ENCODE data around the gene BCL3.
A peak's percentile ranks its signal among the peaks of the same experiment; 100 is the strongest.
"Not testable (repeated sequence)": the region's sequence is repeated elsewhere in the genome, so short reads cannot be mapped to it uniquely, and the experiment has no call there.

Gene BCL3

GRCh38 chr19:44720945-44721344, 27.6 kb upstream of the BCL3 start:
- Histone ChIP-seq H3K27ac (ENCODE audit: insufficient read depth, low read length, poor library complexity, severe bottlenecking) (no peak overlapping the region), H3K4me3 (ENCODE audit: insufficient read depth, low read depth, low read length, poor library complexity, severe bottlenecking) (no peak overlapping the region), H3K9me3 (ENCODE audit: control insufficient read depth, low read length) (no peaks in the 10 kb centered on the region), H3K4me1 (ENCODE audit: control insufficient read depth, insufficient read depth, low read length, poor library complexity, severe bottlenecking) (peaks cover 7% of the 10 kb centered on the region), H3K27me3 (replicated peaks; ENCODE audit: control insufficient read depth, insufficient read depth, low read length, poor library complexity, severe bottlenecking) (no peaks in the 10 kb centered on the region), H3K36me3 (ENCODE audit: control insufficient read depth, insufficient read depth, low read length) (no peaks in the 10 kb centered on the region)
- DNase-seq, result no peak

- H3K36me3 ChIP-seq (ENCODE audit: control insufficient read depth, insufficient read depth, low read length), result not testable (repeated sequence)
Observed at GRCh38 chr19:44721369-44721768, 27.1 kb upstream of the BCL3 start.

GRCh38 chr19:44722131-44723121, 26.1 kb upstream of the BCL3 start:
- Histone ChIP-seq H3K27me3 (replicated peaks; ENCODE audit: control insufficient read depth, insufficient read depth, low read length, poor library complexity, severe bottlenecking) (no peaks in the 10 kb centered on the region), H3K4me3 (ENCODE audit: insufficient read depth, low read depth, low read length, poor library complexity, severe bottlenecking) (no peak overlapping the region), H3K36me3 (ENCODE audit: control insufficient read depth, insufficient read depth, low read length) (no peaks in the 10 kb centered on the region), H3K27ac (ENCODE audit: insufficient read depth, low read length, poor library complexity, severe bottlenecking) (no peak overlapping the region), H3K4me1 (ENCODE audit: control insufficient read depth, insufficient read depth, low read length, poor library complexity, severe bottlenecking) (peaks cover 7% of the 10 kb centered on the region), H3K9me3 (ENCODE audit: control insufficient read depth, low read length) (no peaks in the 10 kb centered on the region)
- DNase-seq, result no peak

More at GRCh38 chr19:44721369-44721768, 27.1 kb upstream of the BCL3 start:
- not testable (repeated sequence) for H3K27ac ChIP-seq (ENCODE audit: insufficient read depth, low read length, poor library complexity, severe bottlenecking); H3K4me1 ChIP-seq (ENCODE audit: control insufficient read depth, insufficient read depth, low read length, poor library complexity, severe bottlenecking); DNase-seq; H3K27me3 ChIP-seq (replicated peaks; ENCODE audit: control insufficient read depth, insufficient read depth, low read length, poor library complexity, severe bottlenecking); H3K4me3 ChIP-seq (ENCODE audit: insufficient read depth, low read depth, low read length, poor library complexity, severe bottlenecking); H3K9me3 ChIP-seq (ENCODE audit: control insufficient read depth, low read length)

- Histone ChIP-seq H3K36me3 (ENCODE audit: control insufficient read depth, insufficient read depth, low read length) (no peaks in the 10 kb centered on the region), H3K27ac (ENCODE audit: insufficient read depth, low read length, poor library complexity, severe bottlenecking) (no peak overlapping the region), H3K4me1 (ENCODE audit: control insufficient read depth, insufficient read depth, low read length, poor library complexity, severe bottlenecking) (peaks cover 7% of the 10 kb centered on the region), H3K27me3 (replicated peaks; ENCODE audit: control insufficient read depth, insufficient read depth, low read length, poor library complexity, severe bottlenecking) (no peaks in the 10 kb centered on the region), H3K9me3 (ENCODE audit: control insufficient read depth, low read length) (no peaks in the 10 kb centered on the region), H3K4me3 (ENCODE audit: insufficient read depth, low read depth, low read length, poor library complexity, severe bottlenecking) (no peak overlapping the region)
- no peak for DNase-seq
Observed at GRCh38 chr19:44723299-44723951, 25.1 kb upstream of the BCL3 start.

- Histone ChIP-seq H3K4me1 (ENCODE audit: control insufficient read depth, insufficient read depth, low read length, poor library complexity, severe bottlenecking) (peaks cover 7% of the 10 kb centered on the region), H3K9me3 (ENCODE audit: control insufficient read depth, low read length) (no peaks in the 10 kb centered on the region), H3K4me3 (ENCODE audit: insufficient read depth, low read depth, low read length, poor library complexity, severe bottlenecking) (no peak overlapping the region), H3K27me3 (replicated peaks; ENCODE audit: control insufficient read depth, insufficient read depth, low read length, poor library complexity, severe bottlenecking) (no peaks in the 10 kb centered on the region), H3K27ac (ENCODE audit: insufficient read depth, low read length, poor library complexity, severe bottlenecking) (no peak overlapping the region), H3K36me3 (ENCODE audit: control insufficient read depth, insufficient read depth, low read length) (no peaks in the 10 kb centered on the region)
- DNase-seq, result peak; percentile 64 to 74 (median 67)
Observed at GRCh38 chr19:44723952-44724319, 24.6 kb upstream of the BCL3 start.

GRCh38 chr19:44725251-44725650, 23.3 kb upstream of the BCL3 start:
- H3K9me3 ChIP-seq (ENCODE audit: control insufficient read depth, low read length), result no peaks in the 10 kb centered on the region
- H3K4me3 ChIP-seq (ENCODE audit: insufficient read depth, low read depth, low read length, poor library complexity, severe bottlenecking), result no peak overlapping the region
- no peak overlapping the region for H3K27ac ChIP-seq (ENCODE audit: insufficient read depth, low read length, poor library complexity, severe bottlenecking)
- no peaks in the 10 kb centered on the region for H3K36me3 ChIP-seq (ENCODE audit: control insufficient read depth, insufficient read depth, low read length)
- no peak for DNase-seq
- no peaks in the 10 kb centered on the region for H3K27me3 ChIP-seq (replicated peaks; ENCODE audit: control insufficient read depth, insufficient read depth, low read length, poor library complexity, severe bottlenecking)
- H3K4me1 ChIP-seq (ENCODE audit: control insufficient read depth, insufficient read depth, low read length, poor library complexity, severe bottlenecking), result peaks cover 7% of the 10 kb centered on the region

- Histone ChIP-seq H3K4me3 (ENCODE audit: insufficient read depth, low read depth, low read length, poor library complexity, severe bottlenecking) (no peak overlapping the region), H3K4me1 (ENCODE audit: control insufficient read depth, insufficient read depth, low read length, poor library complexity, severe bottlenecking) (peaks cover 7% of the 10 kb centered on the region), H3K9me3 (ENCODE audit: control insufficient read depth, low read length) (no peaks in the 10 kb centered on the region), H3K36me3 (ENCODE audit: control insufficient read depth, insufficient read depth, low read length) (no peaks in the 10 kb centered on the region), H3K27ac (ENCODE audit: insufficient read depth, low read length, poor library complexity, severe bottlenecking) (no peak overlapping the region), H3K27me3 (replicated peaks; ENCODE audit: control insufficient read depth, insufficient read depth, low read length, poor library complexity, severe bottlenecking) (no peaks in the 10 kb centered on the region)
- no peak for DNase-seq
Observed at GRCh38 chr19:44725684-44726083, 22.8 kb upstream of the BCL3 start.

- no peaks in the 10 kb centered on the region for H3K9me3 ChIP-seq (ENCODE audit: control insufficient read depth, low read length)
- no peaks in the 10 kb centered on the region for H3K36me3 ChIP-seq (ENCODE audit: control insufficient read depth, insufficient read depth, low read length)
- H3K27ac ChIP-seq (ENCODE audit: insufficient read depth, low read length, poor library complexity, severe bottlenecking), result no peak overlapping the region
- no peaks in the 10 kb centered on the region for H3K27me3 ChIP-seq (replicated peaks; ENCODE audit: control insufficient read depth, insufficient read depth, low read length, poor library complexity, severe bottlenecking)
- H3K4me1 ChIP-seq (ENCODE audit: control insufficient read depth, insufficient read depth, low read length, poor library complexity, severe bottlenecking), result peaks cover 7% of the 10 kb centered on the region
- H3K4me3 ChIP-seq (ENCODE audit: insufficient read depth, low read depth, low read length, poor library complexity, severe bottlenecking), result no peak overlapping the region
- DNase-seq, result no peak
Observed at GRCh38 chr19:44726465-44726864, 22.0 kb upstream of the BCL3 start.

- no peaks in the 10 kb centered on the region for H3K27me3 ChIP-seq (replicated peaks; ENCODE audit: control insufficient read depth, insufficient read depth, low read length, poor library complexity, severe bottlenecking)
- no peaks in the 10 kb centered on the region for H3K36me3 ChIP-seq (ENCODE audit: control insufficient read depth, insufficient read depth, low read length)
- peaks cover 7% of the 10 kb centered on the region for H3K4me1 ChIP-seq (ENCODE audit: control insufficient read depth, insufficient read depth, low read length, poor library complexity, severe bottlenecking)
- no peaks in the 10 kb centered on the region for H3K9me3 ChIP-seq (ENCODE audit: control insufficient read depth, low read length)
- no peak for DNase-seq
- H3K27ac ChIP-seq (ENCODE audit: insufficient read depth, low read length, poor library complexity, severe bottlenecking), result no peak overlapping the region
- H3K4me3 ChIP-seq (ENCODE audit: insufficient read depth, low read depth, low read length, poor library complexity, severe bottlenecking), result no peak overlapping the region
Observed at GRCh38 chr19:44728178-44728577, 20.3 kb upstream of the BCL3 start.

- no peaks in the 10 kb centered on the region for H3K4me1 ChIP-seq (ENCODE audit: control insufficient read depth, insufficient read depth, low read length, poor library complexity, severe bottlenecking)
- H3K9me3 ChIP-seq (ENCODE audit: control insufficient read depth, low read length), result no peaks in the 10 kb centered on the region
- no peaks in the 10 kb centered on the region for H3K36me3 ChIP-seq (ENCODE audit: control insufficient read depth, insufficient read depth, low read length)
- no peak for DNase-seq
- H3K27me3 ChIP-seq (replicated peaks; ENCODE audit: control insufficient read depth, insufficient read depth, low read length, poor library complexity, severe bottlenecking), result no peaks in the 10 kb centered on the region
- H3K27ac ChIP-seq (ENCODE audit: insufficient read depth, low read length, poor library complexity, severe bottlenecking), result no peak overlapping the region
- H3K4me3 ChIP-seq (ENCODE audit: insufficient read depth, low read depth, low read length, poor library complexity, severe bottlenecking), result no peak overlapping the region
Observed at GRCh38 chr19:44729516-44730033, 18.9 kb upstream of the BCL3 start.

All from effector memory CD4-positive, alpha-beta T cell (primary cell).